HUDEP-2 (cell line): ENCODE data around the gene CAB39.
"Not testable (repeated sequence)": the region's sequence is repeated elsewhere in the genome, so short reads cannot be mapped to it uniquely, and the experiment has no call there.

Source experiments
- DNase-seq, 76 experiments: peaks; one replicate each; lab custom pipeline; 2025; ENCODE audit not compliant: unreplicated experiment in 76 of 76; lab: John Stamatoyannopoulos, UW

CAB39 gene

DNA sequence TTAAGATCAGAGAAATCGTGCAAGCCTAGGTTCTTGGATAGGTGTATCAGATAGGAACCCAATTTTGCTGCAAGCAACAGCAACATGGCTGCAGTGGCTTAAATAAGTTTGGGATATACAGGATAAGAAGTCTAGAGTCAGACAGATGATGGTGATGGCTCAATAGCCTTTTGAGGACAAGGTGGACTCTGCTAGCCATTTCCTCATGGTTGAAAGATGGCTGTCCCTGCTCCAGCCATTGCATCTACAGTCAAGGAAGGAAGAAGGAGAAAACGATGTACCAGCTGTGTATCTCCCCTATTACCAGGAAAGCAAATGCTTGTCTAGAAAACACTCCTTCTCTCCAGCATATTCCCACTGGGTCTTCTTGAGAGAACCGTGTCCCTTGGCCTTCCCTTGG is 30.1 kb upstream of the CAB39 start:
- DNase-seq: no peak

DNA sequence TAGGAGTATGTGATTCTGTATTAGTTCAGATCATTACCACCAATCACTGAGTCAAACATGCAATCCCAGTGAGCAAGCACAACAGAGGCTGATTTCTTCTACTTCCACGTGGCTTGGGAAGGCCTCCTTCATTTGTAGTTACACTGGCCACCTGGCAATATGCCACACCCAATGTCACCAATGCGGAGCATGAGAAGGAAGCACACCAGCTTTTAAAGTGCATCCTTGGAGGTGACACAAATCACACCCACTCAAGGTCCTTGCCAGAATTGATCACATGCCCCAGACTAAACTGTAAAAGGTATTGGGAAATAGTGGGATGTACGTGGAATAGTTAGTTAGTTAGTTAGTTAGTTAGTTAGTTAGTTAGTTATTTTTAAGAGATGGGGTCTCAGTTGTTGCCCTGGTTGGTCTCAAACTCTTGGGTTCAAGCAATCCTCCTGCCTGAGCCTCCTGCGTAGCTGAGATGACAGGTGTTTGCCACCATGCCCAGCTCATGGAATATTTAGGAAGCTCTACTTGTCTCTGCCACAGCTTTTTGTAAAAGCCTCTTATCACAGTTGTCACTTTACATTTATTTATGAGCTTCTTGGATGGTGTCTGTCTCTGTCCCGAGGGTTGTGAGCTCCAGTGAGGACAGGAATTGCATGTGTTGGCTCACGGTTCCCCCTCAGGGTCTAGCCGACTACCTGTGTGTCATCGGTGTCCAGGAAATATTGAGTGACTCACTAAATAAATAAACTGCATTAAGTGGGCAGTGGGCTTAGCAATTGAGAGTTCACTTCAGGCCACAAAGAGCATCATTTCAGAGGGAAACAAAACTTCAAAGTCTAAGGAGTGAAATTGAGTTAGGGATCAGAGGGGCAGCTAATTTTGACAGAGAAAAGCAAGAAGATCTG is 28.1 kb upstream of the CAB39 start:
- DNase-seq: no peak

DNA sequence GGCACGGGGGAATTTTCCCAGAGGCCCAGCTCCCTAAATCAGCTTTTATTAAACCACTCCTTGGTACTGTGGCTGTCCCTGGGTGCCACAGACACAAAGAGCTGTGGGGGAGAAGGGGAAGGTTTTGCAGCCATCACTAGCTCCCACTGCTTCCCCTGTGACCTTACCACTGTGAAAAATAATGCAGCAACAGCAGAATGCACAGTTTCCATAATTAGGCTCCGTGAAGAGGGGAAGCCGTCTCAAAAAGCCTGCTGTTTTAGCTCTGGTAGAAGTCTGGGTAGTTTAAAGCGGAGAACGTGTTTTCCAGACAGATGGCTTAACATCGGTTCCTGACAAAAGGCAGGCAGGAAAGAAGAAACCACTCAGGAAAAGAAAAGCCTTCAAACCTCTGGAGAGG is 27.5 kb upstream of the CAB39 start:
- no peak for DNase-seq

DNA sequence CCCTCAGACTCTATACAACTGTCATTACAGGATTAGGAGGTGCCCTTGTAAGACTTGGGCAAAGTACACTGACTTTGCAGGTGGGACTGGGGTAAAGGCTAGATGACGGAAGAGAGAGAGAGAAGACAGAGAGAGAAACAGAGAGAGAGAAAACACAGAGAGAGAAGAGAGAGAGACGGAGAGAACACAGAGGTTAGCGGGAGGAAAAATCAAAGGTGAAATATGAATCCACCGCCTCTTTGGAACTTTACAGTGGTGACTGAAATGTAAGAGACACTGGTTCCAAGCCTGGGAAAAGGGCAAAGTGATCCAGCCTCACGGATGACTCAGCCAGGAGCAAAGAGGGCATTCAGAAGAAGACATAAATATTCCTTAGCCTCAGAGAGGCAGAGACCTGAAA is 25.1 kb upstream of the CAB39 start:
- no peak for DNase-seq

DNA sequence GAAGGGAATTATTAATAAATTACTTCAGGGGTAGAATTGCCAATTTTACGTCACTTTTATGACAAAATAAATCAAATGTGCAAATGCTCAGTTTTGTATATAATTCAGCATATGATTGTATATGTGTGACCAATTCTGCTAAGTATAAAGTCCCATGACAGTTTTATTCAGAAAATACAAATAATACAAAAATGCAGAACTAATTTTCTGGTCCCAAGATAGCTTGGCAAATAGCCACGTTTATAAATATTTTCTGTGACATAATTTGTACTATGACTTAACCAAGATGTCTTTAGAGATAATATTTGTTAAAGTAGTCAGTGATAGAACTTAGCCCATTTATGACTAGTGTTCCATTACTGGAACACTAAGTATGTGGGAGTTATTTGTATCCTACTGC is 24.2 kb upstream of the CAB39 start:
- no peak for DNase-seq

DNA sequence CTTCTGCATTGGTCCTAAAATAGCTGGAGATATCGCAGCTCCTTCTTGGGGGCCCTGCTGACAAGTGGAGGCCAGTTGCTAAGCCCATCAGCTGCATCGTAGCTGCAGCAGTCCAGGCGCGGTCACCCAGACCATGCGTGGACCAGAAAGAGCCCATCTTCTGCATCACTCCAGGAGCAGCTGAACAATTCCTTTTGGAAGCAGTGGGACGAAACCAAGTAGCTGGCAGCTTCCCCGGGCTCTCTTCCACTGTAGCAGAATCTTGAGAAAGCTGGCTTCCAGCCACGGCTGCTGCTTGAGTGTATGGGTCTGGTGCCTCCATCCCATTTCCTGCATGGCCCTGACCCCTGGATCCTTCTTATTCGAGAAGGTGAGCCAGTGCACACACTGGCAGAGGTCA is 22.2 kb upstream of the CAB39 start:
- DNase-seq: no peak

DNA sequence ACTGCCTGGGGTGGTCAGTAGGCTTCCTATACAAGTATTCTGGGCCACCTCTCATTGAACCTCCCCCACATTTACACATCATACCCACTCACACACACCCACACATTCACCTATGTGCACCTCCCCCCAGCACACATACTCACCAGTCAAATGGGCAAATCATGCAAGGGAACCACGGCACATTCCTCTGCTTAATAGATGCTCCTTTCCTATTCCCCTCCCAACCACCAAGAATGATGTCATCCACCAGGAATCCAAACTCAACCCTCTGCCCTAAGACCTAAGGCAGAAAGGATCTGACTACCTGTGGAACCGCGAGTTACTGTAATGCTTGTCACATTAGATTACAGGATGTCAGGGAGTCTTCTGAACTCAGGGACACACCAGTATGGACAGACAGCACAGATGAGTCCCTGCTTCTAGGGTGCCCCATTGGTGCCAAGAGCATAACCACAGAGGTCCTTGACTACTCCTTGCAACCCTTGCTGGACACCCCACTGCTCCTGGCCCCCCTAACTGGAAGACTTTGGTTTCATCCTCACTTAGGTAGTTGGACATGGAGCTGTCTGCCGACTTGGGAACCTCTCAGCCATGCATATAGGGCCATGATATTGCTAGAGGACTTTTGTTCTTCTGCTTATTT is 21.5 kb upstream of the CAB39 start:
- no peak for DNase-seq

DNA sequence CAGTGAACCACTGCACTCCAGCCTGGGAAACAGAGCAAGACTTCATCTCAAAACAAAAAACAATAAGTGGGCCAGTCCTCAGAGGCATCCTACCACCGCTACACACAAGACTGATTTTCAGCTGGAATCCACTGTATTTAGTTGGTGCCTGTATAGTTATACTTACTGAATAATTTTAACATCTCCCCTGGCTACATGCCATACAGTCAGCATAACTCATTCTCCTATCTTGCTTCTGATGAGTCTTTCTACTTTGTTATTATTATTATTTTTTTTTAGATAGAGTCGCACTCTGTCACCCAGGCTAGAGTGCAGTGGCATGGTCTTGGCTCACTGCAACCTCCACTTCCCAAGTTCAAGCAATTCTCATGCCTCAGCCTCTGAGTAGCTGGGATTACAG is 19.9 kb upstream of the CAB39 start:
- DNase-seq: no peak

DNA sequence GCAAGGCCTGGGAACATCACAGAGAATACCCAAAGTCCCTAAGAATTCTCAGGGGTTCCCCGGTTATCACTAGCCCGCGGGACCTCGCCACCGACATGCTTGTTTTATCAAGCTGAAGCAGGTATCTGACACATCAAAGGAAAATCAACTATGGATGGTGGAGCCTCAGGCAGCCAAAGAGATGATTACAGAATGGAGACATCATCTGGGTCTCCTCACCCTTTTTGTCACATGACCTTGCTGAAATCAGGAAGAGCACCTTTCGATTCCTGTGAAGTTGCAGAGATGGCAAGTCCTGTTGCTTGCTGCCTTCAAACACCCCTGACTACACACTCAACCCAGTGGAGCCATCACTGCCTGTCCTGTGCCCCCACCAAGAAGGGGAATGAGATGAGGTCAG is 19.2 kb upstream of the CAB39 start:
- DNase-seq: no peak

DNA sequence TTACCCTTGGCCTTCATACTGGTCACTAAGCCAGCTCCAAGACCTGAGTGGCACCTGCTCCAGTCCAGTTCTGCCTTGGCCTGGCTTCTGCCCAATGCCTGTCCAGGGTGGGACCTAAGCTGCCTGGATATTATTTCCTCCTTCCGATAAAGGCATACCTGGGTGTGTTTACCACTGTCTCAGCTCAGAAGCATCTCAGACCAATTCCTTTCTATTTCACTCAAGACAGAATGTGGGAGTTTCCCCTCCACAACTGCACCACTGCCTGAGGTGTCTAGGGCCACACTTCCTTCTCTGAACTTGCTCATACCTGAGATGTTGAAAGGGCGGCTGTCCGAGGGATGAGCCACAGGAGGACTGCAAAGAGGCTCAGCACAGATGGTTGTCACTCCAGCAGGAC is 18.4 kb upstream of the CAB39 start:
- no peak for DNase-seq

DNA sequence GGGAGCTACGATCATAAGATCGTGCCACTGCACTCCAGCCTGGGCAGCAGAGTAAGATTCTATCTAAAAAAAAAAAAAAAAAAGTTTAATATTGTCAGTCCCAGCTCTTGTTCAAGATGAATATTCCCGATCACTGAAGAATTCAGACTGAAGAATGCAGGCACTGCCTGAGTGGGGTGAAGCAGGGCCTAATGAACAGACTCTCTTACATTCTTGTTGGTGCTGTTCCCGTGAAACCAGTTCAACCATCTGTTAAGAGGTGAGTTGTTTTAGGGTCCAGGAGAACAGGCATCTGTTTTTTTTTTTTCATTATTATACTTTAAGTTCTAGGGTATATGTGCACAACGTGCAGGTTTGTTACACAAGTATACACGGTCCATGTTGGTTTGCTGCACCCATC is 17.1 kb upstream of the CAB39 start:
- no peak for DNase-seq

DNA sequence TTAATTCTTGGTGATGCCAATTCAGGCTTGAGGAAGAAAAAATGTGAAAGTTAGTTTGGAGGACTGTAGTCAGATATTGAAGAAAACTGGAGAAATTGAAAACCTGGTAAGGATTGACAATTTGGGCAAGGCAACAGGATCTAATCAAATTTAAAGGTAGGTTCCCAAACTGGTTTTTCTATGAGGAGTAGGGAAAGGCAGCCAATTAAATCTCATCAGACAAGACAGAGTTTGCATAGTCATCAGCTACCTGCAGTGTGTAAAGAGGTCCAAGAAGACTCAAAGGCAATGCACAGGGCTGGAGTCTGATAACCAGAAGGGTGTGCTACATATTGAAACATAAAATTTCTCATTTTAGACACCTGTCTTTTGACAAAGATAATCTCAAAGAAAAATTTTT is 16.0 kb upstream of the CAB39 start:
- no peak for DNase-seq

DNA sequence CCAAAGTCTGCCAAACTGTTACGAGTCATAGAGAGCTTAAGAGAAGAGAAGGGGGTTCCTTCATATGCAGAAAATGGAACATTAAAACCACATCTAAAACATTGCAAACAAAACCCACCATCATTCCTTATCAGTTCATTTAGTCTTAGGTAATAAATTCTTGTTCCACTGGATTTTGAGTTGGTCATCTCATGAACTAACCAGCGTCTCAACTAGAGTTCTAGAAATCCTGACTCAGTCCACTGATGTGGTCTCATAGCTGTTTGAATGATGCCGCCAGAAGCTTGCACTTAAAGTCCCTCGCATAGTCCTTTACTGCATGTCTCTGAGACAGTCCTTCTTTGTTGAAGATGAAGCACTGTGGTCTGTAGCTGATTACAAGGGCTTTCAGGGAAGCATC is 15.0 kb upstream of the CAB39 start:
- DNase-seq: no peak

DNA sequence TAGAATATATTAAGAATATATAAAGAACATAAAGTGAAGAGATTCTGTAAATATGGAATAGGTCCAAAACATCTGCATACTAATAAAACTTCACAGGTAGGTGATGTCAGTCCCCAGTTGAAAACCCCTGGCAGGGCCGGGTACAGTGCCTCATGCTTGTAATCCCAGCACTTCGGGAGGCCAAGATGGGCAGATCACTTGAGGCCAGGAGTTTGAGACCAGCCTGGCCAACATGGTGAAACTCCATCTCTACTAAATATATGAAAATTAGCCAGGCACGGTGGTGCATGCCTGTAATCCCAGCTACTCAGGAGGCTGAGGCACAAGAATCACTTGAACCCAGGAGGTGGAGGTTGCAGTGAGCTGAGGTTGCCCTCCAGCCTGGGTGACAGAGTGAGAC is 13.9 kb upstream of the CAB39 start:
- not testable (repeated sequence) for DNase-seq

DNA sequence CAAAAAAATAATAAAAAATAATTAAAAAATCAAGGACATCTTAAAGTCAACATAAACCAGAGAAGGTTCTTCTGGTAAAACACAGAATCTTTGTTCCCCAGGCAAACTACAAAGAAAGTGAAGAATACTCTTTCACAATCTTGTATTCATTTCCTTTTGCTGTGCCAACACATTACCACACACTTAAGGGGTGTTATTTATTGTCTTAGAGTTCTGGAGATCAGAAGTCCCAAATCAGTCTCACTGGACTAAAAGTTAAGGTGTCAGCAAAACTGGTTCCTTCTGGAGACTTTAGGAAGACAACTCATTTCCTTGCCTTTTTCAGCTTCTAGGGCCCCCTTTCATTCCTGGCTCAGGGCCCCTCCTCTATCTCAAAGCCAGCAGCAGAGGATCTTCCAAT is 12.2 kb upstream of the CAB39 start:
- DNase-seq: no peak

DNA sequence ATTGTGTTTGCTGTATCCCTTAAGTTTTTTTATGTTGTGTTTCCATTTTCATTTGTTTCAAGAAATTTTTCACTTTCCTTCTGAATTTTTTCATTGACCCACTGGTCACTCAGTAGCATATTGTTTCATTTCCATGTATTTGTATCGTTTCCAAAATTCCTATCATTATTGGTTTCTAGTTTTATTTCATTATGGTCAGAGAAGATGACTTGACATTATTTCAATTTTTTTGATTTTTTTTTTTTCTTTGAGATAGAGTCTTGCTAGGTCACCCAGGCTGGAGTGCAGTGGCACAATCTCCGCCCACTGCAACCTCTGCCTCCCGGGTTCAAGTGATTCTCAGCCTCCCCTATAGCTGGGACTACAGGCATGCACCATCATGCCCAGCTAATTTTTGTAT is 11.3 kb upstream of the CAB39 start:
- DNase-seq: no peak

DNA sequence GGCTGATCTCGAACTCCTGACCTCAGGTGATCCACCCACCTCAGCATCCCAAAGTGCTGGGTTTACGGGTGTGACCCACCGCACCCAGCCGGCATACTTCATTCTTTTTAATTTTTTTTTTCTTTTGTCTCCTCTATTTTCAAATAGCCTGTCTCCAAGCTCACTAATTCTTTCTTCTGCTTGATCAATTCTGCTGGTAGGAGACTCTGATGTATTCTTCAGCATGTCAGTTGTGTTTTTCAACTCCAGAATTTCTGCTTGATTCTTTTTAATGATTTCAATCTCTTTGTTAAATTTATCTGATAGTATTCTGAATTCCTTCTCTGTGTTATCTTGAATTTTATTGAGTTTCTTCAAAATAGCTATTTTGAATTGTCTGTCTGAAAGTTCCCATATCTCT is 10.2 kb upstream of the CAB39 start:
- not testable (repeated sequence) for DNase-seq

DNA sequence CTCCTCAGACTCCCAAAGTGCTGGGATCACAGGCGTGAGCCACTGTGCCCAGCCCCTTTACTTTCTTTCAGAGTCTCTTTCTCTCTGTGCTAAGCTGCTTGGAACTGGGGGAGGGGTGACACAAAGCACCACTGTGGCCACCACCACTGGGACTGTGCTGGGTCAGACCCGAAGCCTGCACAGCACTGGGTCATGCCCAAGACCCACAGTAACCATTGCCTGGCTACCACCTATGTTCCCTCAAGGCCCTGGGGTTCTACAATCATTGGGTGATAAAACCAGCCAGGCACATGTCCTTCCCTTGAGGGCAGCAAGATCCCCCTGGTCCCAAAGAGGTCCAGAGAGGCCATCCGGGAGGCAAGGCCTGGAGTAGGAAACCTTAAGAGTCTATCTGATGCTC is 9.1 kb upstream of the CAB39 start:
- no peak for DNase-seq

DNA sequence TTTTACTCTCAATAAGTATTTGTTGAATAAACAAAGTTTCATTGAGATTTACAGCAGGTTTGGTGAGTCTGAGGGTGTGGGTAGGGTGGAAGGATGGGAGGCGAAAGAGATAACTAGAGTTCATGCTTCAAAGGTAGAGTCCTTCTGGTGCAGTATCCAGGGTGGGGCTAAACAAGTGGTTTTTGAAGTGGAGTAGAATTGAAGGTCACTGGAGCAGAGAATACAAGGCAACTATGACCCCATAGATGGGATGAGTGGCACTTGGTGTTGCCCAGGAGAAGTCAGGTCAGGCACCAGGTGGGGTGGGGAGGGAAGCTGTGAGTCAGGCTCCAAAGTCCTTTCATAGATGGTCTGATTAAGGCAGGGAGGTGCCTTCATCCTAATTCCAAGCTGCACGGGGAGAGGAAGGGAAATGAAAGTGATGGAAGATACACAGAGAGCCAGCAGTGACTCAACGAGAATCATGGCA is 6.6 kb upstream of the CAB39 start:
- no peak for DNase-seq

DNA sequence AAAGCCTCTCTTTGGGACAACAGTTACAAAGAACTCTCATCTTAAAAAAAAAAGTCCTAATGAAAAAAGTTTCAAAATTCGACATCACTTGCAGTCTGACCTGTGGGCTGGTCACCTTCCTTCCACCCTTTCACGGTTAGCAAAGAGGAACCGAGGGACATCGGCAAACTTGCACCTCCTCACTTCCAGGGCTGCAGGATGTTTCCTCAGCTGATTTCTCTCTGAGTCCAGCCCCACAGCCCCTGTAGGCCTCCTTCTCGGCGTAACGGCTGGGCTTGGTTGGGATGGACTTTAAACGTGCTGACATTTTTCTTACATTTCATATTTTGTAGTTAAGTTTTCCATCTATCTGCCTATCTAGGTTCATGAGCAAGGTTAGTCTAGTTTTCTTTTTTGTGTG is 5.7 kb upstream of the CAB39 start:
- DNase-seq: no peak

DNA sequence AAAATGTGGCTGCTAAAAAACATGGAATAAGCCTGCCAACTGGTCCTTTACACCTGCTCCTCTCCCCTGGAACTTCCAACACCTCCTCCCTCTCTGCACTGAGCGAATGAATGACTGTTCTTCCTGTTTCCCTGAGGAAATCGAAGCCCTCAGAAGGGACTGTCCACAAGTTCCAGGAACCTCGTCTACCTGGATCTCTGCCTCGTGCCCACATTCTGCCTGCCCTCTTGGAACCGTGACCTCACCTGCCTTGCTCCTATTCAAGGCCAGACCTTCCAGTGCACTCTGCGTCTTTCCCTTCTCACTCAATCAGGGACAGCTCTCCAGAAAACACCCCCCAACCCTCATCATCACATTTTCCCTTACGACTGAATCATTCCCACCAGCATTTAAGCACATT is 4.4 kb upstream of the CAB39 start:
- DNase-seq: no peak

DNA sequence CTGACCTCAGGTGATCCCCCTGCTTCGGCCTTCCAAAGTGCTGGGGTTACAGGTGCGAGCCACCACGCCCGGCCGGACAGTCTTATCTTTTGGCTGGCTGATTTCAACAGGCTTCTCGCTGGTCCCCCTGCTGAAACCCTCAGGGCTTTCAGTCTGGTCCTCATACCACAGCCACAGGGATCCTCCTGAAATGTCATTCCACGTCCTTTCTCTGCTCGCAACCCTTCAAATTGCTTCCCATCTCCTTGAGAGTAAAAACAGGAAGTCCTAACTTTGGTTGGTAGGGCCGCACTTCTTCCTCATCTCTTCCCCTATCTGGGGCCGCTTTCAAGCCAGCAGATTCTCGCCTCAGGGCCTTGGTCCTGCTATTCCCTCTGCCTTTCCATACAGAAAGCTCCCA is 1.4 kb upstream of the CAB39 start:
- no peak for DNase-seq
